ENCODE data around the gene ACOX2. TPM values are rescaled to one million over a fixed set of nuclear protein-coding genes. Genes with fewer than 3 reads are reported as not detected.
A peak's percentile ranks its signal among the peaks of the same experiment; 100 is the strongest.

The ACOX2 gene
- total RNA-seq, 1 donor from 2014 or later = 41.4 TPM

DNA sequence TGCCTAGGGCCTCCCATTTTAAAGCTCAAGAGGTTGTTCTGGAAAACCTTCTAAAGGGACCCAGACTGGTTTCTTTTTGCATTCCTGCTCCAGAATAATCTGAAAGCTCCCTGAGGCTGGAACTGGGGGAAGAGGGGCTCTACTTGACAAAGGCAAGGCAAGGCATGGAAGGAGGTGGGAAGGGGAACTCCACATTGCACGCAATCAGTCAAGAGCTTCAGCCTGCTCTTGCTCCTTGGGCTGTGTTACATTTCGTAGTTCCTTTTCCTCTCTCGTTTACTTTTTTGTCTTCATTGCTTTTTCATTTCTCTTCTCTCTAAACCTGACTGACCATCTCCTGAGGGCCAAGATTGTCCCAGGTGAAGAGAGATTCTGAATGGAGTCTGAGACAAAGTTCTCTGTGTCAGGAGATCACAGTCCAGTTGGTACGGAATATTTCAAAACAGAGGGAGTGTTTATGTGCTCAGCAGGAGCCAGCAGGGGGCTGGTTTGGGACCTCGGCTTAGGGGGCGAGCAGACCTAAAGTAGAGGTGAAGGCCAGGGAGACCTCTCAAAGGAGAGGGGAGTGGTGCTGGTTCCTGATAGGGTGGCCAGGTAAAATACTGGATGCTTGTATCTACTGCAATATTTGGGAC is 51.1 kb downstream of the ACOX2 start:
- DNase-seq (no peak), ATAC-seq (no peak)
- intact Hi-C loops (cut with micrococcal nuclease) = no loop called here

DNA sequence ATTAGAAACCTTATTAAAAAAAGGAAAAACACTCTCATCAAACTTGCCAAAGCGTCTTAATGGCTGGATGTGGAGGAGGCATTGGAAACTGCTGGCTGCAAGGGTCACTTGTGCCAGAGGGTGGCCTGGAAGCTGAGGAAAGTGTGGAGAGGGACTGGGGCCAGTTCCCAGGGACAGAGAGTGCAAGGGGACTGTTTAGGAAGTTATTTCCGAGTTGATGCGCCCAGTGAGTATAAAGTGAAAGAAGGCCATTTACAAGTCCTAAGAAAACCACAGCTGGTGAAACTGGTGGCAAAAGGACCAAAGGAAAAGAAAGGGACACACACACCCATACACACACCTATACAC is 52.3 kb downstream of the ACOX2 start:
- DNase-seq (no peak), ATAC-seq (peak; percentile 63)
- intact Hi-C loops (cut with micrococcal nuclease) = no loop called here

DNA sequence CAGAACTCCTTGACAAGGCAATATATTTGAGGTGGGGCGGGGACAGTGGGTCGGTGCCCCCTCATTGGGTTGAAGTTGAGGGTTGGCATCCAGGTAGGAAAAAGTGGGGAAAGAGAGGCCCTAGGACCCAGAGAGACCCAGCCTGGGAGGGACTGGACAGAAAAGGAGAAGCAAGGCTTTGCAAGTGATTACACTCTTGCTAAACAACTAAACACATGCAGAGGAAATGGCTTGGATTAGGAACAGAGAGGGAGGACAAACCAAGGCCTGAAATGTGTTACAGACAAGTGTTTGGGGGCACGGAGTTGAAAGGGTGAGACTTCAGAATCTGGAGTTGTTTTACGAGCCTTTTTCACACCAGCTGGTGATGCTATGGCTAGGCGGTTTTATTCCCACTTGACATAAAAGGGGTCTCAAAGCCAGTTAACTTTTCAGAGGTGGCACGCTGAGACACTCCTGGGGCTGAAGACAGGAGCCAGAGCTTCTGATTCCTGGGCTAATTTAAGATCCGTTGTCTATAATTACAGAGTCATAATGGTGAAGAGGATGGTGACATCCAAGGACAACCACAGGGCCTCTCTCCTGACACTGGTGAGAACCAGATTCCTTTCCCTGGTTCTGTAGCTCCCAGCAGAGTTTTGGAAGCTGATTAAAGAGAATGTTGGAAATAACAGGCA is 52.8 kb downstream of the ACOX2 start:
- ATAC-seq (peak; percentile 78), DNase-seq (no peak)
- intact Hi-C loops (cut with micrococcal nuclease) = no loop called here

DNA sequence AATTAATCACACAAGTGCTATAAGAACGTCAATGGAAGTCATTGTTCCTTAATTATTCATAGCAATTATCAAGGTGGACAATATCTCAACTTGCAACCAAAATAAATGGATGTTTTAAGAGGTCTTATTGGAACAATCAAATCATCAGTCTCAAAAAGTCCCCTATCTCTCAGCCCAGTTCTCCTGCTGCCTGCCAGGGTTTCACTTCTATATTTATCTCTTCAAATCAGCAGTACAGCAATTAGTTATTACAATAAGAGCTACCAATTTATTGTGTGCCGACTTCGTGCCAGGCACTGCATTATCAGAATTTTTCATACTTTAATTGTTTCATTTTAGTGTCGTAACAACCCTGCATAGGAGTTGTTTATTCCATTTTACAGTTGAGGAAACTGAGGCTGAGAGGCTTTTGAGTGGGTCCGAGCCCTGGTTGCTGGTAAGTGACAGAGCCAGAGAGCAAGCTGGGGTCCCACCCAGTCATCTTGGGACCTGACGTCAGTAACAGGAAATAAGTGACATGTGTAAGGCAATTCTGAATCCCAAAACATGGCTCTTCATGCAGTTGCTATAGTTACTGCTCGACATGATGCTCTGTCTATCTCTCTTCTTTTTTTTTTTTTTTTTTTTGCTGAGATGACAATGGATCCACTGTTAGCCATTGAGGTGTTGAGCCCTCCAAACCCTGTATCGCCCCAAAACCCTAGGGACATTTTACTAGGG is 53.9 kb downstream of the ACOX2 start:
- DNase-seq = no peak
- intact Hi-C loops (cut with micrococcal nuclease) = no loop called here
- no peak for ATAC-seq

DNA sequence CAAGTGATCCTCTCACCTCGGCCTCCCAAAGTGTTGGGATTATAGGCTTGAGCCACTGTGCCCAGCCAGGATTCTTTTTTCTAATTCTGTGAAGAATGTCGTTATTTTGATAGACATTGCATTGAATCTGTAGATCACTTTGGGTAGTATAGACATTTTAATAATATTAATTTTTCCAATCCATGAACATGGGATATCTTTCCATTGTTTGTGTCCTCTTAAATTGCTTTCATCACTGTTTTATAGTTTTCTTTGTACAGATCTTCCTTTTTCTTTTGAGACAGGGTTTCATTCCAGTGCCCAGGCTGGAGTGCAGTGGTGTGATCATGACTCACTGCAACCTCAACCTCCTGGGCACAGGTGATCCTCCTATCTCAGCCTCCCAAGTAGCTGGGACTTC is 56.7 kb downstream of the ACOX2 start:
- DNase-seq (no peak), ATAC-seq (no peak)
- intact Hi-C loops (cut with micrococcal nuclease) = no loop called here

DNA sequence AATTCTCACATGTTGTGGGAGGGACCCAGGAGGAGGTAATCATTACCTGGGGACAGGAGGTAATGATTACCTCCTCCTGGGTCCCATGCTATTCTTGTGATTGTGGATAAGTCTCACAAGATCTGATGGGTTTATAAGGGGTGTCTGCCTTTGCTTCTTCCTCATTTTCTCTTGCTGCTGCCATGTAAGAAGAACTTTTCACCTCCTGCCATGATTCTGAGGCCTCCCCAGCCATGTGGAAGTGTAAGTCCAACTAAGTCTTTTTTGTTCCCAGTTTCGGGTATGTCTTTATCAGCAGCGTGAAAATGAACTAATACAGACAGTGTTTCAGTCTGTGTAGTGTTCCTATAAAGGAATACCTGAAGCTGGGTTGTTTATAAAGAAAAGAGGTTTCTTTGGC is 58.2 kb downstream of the ACOX2 start:
- intact Hi-C loops (cut with micrococcal nuclease) = no loop called here
- ATAC-seq (no peak), DNase-seq (no peak)

DNA sequence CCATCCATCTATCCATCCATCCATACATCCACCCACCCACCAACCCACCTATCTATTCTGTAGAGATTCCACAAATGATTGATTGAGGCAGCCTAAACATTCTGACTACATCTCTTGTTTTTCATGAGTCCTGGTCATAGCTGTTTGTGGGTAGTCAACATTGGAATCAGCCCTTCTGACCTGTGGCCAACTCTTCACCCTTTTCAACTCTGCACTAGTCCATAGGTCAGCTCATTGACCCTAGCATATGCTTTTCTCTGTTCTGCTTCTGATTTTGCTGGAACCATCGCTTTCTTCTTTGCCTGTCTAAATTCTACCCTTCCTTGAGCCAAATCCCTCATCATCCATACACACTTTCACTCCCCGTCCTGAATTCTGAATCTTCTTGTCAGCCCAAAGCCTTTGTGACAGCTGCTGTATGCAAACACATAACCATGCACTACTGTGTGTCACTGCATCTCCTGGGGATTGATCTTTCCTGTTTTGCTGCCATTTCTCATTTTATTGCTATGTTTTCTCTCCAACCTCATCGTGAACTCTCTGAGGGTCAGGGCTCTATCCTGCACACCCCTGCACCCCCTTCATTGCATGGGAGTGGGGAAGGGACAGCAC is 61.9 kb downstream of the ACOX2 start:
- ATAC-seq = no peak
- DNase-seq = no peak
- intact Hi-C loops (cut with micrococcal nuclease) = no loop called here

DNA sequence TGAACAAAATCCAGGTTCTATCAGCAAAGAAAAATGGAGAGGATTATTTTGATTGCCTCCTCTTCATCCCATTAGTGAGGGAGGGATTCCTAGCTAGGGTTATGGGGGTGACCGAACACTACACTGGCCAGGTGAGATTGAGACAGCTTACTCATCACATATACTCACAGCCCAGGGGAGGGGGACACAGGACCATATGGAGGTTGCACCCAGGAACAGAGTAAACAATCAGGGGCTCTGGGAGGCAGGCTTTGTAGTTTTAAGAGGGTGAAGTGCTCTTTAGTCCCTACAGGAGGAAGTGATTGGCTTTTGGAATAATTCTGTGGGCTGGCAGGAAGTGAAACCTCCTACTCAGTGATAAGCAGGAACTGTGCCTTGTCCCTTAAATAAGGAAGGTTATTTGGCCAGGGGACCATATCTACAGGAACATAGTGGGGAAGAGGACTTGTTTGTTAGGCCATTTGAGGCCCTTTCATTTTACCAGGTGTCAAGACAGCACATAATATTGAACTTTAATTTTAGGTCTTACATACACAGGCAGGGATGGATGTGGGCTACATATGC is 62.6 kb downstream of the ACOX2 start:
- intact Hi-C loops (cut with micrococcal nuclease) = no loop called here
- ATAC-seq = peak; percentile 45

DNA sequence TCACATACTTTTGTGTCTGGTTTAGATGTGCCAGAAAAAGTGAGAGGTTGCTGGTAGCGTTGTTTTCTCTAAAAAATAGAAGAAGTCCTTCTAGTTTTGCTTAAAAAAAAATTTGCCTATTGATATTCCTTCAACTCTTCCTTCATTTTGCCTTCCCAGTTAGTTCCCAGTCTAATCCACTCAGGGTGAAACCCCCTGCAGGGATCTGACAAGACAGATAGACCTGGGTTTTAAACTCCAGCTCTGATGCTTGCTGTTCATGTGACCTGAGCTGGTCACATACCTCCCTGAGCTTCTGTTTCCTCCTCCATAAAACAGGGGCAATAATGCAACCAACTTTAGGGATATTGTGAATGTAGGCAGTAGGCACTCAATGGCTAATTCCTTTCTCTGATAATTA is 63.7 kb downstream of the ACOX2 start:
- DNase-seq = no peak
- ATAC-seq = no peak
- intact Hi-C loops (cut with micrococcal nuclease) = no loop called here

More for the DNA sequence above, 62.6 kb downstream of the ACOX2 start:
- no peak for DNase-seq

DNA sequence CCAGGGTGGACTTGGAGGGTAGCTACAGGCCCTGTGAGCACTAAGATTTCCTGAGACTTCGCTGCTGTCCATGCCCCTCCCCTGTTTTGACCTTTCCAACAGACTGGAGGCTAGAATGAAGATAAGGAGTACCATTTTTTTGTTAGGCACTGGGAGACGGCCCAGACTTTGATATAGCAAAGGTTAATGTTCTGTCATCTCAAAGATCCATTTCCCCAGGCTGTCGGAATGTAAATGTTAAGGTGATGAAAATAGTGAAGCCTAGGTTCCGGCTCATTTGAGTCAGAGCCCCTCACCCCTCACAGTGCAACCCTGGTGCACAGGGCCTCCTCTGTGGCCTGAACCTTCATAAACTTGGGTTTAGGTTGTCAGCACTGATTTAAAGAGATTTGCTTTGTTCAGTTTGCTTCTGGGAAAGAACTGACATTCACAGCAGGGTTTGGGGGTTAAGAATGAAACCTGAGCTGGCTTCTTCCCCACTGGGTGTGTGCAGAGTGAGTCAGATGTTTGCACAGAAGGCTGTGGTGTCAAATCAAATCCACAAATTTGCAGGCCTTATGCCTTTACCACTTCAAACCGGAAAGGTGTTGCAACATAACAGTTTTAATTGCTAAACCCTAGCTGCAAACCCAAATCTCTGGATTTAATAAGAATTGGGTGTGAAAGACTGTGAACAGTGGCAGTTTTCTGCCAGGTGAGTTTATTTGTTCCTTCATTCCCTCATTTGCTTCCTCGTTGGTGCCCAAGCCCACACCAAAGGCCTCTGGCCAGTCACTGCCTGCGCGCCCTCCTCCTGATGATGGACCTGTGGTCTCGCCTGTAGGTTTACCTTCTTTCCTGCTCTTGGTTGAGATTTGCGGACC is 65.7 kb downstream of the ACOX2 start:
- intact Hi-C loops (cut with micrococcal nuclease) = no loop called here
- DNase-seq = no peak
- peak; percentile 68 for ATAC-seq

DNA sequence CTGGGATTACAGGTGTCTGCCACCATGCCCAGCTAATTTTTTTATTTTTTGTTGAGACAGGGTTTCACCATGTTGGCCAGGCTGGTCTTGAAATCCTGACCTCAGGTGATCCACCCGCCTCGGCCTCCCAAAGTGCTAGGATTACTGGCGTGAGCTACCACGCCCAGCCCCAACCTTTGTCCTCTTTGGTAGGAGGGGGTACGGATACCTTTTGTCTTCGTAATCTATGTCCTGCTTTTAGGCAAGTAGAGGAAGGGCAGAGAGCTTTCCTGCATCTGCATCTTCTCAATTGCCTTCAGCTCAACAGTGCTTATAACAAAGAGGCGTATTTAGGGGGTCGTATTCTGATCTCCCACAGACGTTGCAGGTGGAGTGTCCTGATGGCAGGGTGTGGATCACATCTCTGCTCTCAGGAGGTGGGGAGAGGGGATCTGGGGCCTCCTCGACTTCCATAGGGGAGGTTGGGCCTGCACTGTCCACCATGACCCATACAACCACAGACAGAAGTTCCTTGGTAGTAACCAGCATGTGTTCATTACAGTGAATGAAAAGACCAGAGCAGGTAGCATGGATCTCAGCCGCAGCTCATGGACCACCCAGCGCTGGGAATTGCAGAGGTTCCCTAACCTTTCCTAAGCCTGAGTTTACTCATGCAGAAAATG is 66.5 kb downstream of the ACOX2 start:
- ATAC-seq (no peak), DNase-seq (no peak)
- intact Hi-C loops (cut with micrococcal nuclease) = no loop called here

DNA sequence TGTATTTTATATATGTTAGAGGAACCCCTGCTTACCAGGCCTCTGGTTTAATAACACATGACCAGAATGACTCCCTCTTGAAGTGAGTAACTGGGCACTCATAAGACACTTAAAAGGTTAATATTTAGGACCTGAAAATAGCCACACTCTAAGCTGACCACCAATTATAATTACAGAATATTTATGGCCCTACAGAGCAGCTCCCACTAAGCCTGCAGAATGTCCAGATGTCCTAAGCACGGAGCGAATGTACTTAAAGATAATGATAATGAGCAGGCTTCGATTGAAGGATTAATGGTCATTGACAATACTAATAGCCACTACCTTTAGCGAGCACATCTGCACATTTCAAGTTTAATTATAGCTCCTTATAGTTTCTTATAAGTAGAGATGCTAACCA is 67.9 kb downstream of the ACOX2 start:
- no peak for ATAC-seq
- intact Hi-C loops (cut with micrococcal nuclease) = no loop called here
- no peak for DNase-seq

DNA sequence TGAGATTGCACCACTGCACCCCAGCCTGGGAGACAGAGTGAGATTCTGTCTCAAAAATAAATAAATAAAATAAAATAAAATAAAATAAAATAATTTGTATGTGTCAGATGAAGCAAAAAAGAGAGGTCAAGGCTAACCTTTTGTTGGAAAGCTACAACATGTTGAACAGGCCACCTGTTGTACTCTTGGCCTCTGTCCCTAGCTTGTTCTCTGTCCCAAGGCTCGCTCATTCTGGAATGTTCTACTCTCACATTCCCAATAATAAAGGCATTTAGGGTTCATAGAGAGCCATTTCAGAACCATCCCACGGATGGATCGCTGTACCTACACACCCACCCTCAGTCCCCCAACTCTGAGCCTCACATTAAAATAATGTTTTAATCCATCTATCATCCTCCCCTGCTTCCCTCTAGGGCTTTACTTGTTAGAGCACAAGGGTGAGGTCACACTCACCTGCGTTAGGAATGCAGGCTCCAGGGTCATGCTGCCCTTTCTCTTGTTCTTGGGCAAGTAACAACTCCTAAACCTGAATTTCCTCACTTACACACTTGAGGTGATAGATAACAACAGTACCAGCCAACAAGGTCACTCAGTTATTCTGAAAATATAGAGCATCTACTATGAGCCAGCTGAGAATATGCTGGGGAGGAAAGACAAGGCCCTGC is 70.0 kb downstream of the ACOX2 start:
- DNase-seq (no peak), ATAC-seq (no peak)
- intact Hi-C loops (cut with micrococcal nuclease) = no loop called here

DNA sequence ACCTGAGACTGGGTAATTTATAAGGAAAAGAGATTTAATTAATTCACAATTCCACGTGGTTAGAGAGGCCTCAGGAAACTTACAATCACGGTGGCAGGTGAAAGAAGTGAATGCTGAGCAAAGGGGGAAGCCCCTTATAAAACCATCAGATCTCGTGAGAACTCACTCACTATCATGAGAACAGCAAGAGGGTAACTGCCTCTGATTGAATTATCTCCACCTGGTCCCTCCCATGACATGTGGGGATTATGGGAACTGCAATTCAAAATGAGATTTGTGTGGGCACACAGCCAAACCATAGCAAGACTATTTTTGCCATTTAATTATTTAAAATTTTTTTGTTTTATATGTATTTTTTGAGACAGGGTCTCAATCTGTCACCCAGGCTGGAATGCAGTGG is 72.1 kb downstream of the ACOX2 start:
- DNase-seq (no peak), ATAC-seq (no peak)
- intact Hi-C loops (cut with micrococcal nuclease) = no loop called here

DNA sequence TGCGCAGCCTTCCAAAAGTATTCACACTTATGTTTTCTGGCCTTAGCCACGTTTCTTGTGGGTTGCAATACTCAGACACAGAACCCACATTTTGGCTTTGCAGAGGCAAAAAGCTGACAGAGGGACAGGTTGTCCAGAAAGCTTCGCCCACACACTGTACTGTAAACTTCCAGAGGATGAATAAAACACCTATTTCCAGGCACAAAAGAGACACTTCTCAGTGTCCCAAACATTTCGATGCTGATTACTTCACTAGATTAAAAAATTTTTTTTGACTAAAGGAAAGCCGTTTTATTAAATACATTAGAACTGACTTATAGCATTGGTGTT is 73.1 kb downstream of the ACOX2 start:
- intact Hi-C loops (cut with micrococcal nuclease) = no loop called here
- ATAC-seq (no peak), DNase-seq (no peak)

DNA sequence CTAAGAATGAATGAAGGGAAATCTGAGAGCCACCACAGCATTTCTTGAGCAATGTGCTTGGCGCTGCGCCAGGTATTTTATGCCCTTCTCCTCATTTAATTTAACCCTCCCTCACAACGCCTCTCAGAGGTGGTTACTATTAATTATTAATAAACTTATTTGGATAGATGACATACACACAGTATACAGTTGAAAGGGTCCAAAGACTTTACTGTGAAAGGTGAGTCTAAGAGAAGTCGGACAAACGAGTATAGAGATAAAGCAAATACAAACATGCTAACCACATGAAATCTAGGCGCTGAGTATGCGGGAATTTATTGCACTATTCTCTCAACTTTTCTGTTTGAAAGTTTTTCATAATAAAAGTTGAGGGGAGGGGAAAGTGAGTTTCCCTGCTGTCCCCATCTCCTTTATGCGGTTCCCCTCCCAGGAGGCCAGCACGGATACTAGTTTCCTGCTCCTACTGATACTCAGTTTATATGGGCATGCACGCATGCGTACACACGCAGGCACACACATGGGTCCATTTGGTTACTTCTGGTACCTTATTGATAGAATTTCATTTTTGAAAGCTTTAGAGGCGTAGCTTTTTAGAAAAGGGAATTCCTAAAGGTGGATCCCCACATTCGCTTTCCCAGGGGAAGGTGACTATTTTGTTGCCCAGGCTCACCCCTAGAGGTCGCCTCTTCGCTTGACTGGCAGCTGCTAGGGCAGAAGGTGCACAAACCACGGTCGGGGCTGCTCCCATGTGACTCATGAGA is 73.6 kb downstream of the ACOX2 start:
- DNase-seq (peak; percentile 75), ATAC-seq (peak; percentile 93)
- intact Hi-C loops (cut with micrococcal nuclease) = no loop called here

DNA sequence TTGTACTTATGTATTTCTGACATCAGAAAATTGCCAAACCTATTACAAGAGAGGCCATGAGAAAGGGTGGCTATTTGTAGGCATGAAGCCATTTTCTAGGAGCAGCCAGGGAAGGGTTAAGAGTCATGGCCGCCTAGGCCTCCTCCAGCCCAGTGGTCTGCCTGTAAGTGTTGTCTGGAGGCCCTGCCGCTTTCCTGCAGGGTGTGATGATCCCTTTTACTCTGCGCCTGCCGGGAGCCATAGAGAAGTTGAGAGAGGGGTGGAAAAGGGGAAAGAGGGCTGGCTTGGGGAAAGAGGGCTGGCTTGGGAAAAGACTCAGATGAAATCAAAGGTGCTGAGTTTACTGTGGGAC is 74.2 kb downstream of the ACOX2 start:
- ATAC-seq = no peak
- no peak for DNase-seq
- intact Hi-C loops (cut with micrococcal nuclease) = no loop called here

DNA sequence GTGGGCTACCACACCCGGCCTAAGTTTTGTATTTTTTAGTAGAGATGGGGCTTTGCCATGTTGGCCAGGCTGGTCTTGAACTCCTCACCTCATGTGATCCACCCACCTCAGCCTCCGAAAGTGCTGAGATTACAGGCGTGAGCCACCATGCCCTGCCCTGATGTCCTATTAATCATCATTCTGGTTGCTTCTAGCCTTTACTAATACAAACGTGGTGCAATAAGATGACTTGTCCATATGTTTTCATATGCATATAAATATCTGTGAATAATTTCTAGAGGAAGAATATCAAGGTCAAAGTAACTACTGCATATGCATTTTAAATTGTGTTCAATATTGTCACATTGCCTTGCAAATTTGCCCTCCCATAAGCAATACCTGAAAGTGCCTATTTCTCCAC is 77.8 kb downstream of the ACOX2 start:
- intact Hi-C loops (cut with micrococcal nuclease) = no loop called here
- ATAC-seq (no peak), DNase-seq (no peak)

All from left ventricle myocardium superior (tissue), 1 donor.